C4-2B (cell line): Measurements from ENCODE around the gene CCN5.

ENCODE experiments used
- H3K27ac ChIP-seq: fragments of 450-650 bp; 2 replicates; pipeline ENCODE4 v1.5.1; 2017
- CTCF ChIP-seq: fragments of 450-650 bp; conservative IDR thresholded peaks from 2 replicates; pipeline ENCODE4 v1.5.1; 2017; ENCODE audit warnings: mild to moderate bottlenecking
- ZFX ChIP-seq: fragments of 450-650 bp; IDR thresholded peaks from 2 replicates; pipeline ENCODE4 v1.6.1; 2017

CCN5 gene

GRCh38 chr20:44698351-44698750, 16.8 kb upstream of the CCN5 start:
- no peak overlapping the region for H3K27ac ChIP-seq
- TF ChIP-seq CTCF (no peak), ZFX (no peak)

GRCh38 chr20:44700306-44700705, 14.9 kb upstream of the CCN5 start:
- H3K27ac ChIP-seq = no peak overlapping the region
- no peak for TF ChIP-seq ZFX
- TF ChIP-seq CTCF = no peak

GRCh38 chr20:44701118-44701857, 13.9 kb upstream of the CCN5 start:
- TF ChIP-seq ZFX = no peak
- TF ChIP-seq CTCF = no peak
- no peak overlapping the region for H3K27ac ChIP-seq

- TF ChIP-seq CTCF = no peak
- no peak for TF ChIP-seq ZFX
- H3K27ac ChIP-seq = no peak overlapping the region
Observed at GRCh38 chr20:44701858-44702256, 13.3 kb upstream of the CCN5 start.

- H3K27ac ChIP-seq = no peak overlapping the region
- no peak for TF ChIP-seq ZFX
- no peak for TF ChIP-seq CTCF
Observed at GRCh38 chr20:44702776-44703175, 12.4 kb upstream of the CCN5 start.

- H3K27ac ChIP-seq = no peak overlapping the region
- TF ChIP-seq ZFX (no peak), CTCF (no peak)
Observed at GRCh38 chr20:44703183-44703925, 11.8 kb upstream of the CCN5 start.

GRCh38 chr20:44703956-44704488, 11.1 kb upstream of the CCN5 start:
- no peak overlapping the region for H3K27ac ChIP-seq
- TF ChIP-seq ZFX (no peak), CTCF (no peak)
